OCI-LY7 (cell line): ENCODE measurements around the gene ATP2A2. TPM values are rescaled to one million over a fixed set of nuclear protein-coding genes. Genes with fewer than 3 reads are reported as not detected.

ENCODE experiments used
- BruUV-seq: library from RNA; stranded (reverse); fragments of 400-500 nt; replicated peaks from 2 replicates; lab custom pipeline; 2021; lab: Mats Ljungman, UMichigan
- CTCF ChIA-PET: fragments of 300-600 bp; sonication (Branson Sonifier 250); formaldehyde crosslinking; loops from one replicate; lab custom pipeline; 2022; ENCODE audit warnings: antibody characterized with exemption; ENCODE audit not compliant: unreplicated experiment; lab: Charles Lee
- POLR2A ChIA-PET: fragments of 300-600 bp; sonication (Branson Sonifier 250); formaldehyde crosslinking; loops from one replicate; lab custom pipeline; 2022; ENCODE audit warnings: antibody characterized with exemption; lab: Charles Lee
- DNase-seq: peaks from one replicate; pipeline ENCODE4 v3.0.0-alpha.2; 2015; ENCODE audit warnings: low spot score
- H2AFZ ChIP-seq: fragments of 200-600 bp; sonication (generic), shearing (Covaris generic); 2 replicates; pipeline ENCODE4 v1.6.1; 2014; ENCODE audit warnings: mild to moderate bottlenecking, antibody characterized with exemption, low read length, moderate library complexity
- H3K27ac ChIP-seq: fragments of 200-600 bp; sonication (generic); 2 replicates; pipeline ENCODE4 v1.5.1; 2014; ENCODE audit warnings: mixed run types, low read depth, mild to moderate bottlenecking, moderate library complexity, low read length, inconsistent platforms; ENCODE audit not compliant: poor library complexity, severe bottlenecking
- H3K36me3 ChIP-seq: fragments of 200-600 bp; sonication (generic); 2 replicates; pipeline ENCODE4 v1.6.1; 2014; ENCODE audit warnings: mild to moderate bottlenecking, antibody characterized with exemption, low read length, moderate library complexity, mixed read lengths; ENCODE audit not compliant: insufficient read depth
- H3K4me1 ChIP-seq: fragments of 200-600 bp; sonication (generic); 2 replicates; pipeline ENCODE4 v1.5.1; 2014; ENCODE audit warnings: mild to moderate bottlenecking, low read length; ENCODE audit not compliant: insufficient read depth, poor library complexity, severe bottlenecking
- H3K4me2 ChIP-seq: fragments of 200-600 bp; sonication (generic); 2 replicates; pipeline ENCODE4 v1.6.1; 2014; ENCODE audit warnings: mild to moderate bottlenecking, low read length
- H3K4me3 ChIP-seq: fragments of 200-600 bp; sonication (generic); 2 replicates; pipeline ENCODE4 v1.5.1; 2014; ENCODE audit warnings: mild to moderate bottlenecking, low read depth, low read length; ENCODE audit not compliant: poor library complexity, severe bottlenecking
- H3K79me2 ChIP-seq: fragments of 200-600 bp; sonication (generic); 2 replicates; pipeline ENCODE4 v1.6.1; 2016; ENCODE audit warnings: low read depth, mild to moderate bottlenecking, low read length, moderate library complexity, mixed read lengths; ENCODE audit not compliant: insufficient read depth
- H3K9me2 ChIP-seq: fragments of 200-600 bp; sonication (generic); 2 replicates; pipeline ENCODE4 v1.6.1; 2016; ENCODE audit warnings: mild to moderate bottlenecking, low read length, mixed read lengths; ENCODE audit not compliant: insufficient read depth
- H3K9me3 ChIP-seq: fragments of 200-600 bp; sonication (generic); 2 replicates; pipeline ENCODE4 v1.6.1; 2014; ENCODE audit warnings: mild to moderate bottlenecking, mixed run types, low read length, mixed read lengths
- H4K20me1 ChIP-seq: fragments of 200-600 bp; sonication (generic); 2 replicates; pipeline ENCODE4 v1.6.1; 2014; ENCODE audit warnings: mild to moderate bottlenecking, antibody characterized with exemption, low read length, moderate library complexity, mixed read lengths; ENCODE audit not compliant: insufficient read depth
- EZH2phosphoT487 ChIP-seq: fragments of 200-600 bp; sonication (generic); IDR thresholded peaks from 2 replicates; pipeline ENCODE4 v1.6.1; 2018; ENCODE audit warnings: low read depth, borderline replicate concordance, mild to moderate bottlenecking, mixed run types, antibody characterized with exemption, low read length, moderate library complexity, mixed read lengths
- intact Hi-C: fragments of 100-400 bp; cut with micrococcal nuclease; formaldehyde crosslinking; loops from one replicate; pipeline ENCODE4 v1.10.0; 2022; ENCODE audit not compliant: unreplicated experiment
- total RNA-seq, 2 experiments: library from RNA; depleted of rRNA in 1 of 2; stranded (reverse); fragments of >200 nt in 1 of 2; shearing (Covaris generic) in 1 of 2; gene quantifications; 2 replicates each; pipeline ENCODE4 v1.2.3, GENCODE V29; 2014 to 2022
- TF ChIP-seq, protein P1 (sequence below): fragments of 200-600 bp; sonication (generic); conservative IDR thresholded peaks from 2 replicates; pipeline ENCODE4 v1.5.1; 2014; ENCODE audit warnings: mild to moderate bottlenecking, antibody characterized with exemption, low read length, moderate library complexity, mixed read lengths

ATP2A2 gene
- total RNA-seq, 2 experiments from 2014 or later, result 93.5 to 178 TPM

DNA sequence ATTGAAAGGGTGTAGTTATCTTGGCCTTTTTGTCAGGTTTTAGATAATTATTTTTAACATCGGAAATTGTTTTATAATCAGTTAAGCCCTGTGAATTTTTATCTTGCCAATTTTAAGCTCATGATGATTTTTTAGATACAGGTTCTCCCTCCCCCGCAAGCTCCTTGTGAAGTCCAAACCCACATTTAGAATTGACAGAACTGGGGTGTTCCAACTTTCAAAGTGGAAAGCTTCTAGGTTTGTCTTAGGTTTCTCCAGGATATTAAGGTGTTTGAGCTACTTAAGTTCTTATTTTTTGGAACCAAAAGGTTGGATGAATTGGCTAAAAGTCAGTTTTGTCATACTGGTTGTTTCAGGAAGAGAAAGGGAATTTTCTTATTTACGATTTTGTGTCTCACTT is 49.1 kb downstream of the ATP2A2 start:
- TF ChIP-seq EZH2phosphoT487, result no peak
- TF ChIP-seq, protein P1, sequence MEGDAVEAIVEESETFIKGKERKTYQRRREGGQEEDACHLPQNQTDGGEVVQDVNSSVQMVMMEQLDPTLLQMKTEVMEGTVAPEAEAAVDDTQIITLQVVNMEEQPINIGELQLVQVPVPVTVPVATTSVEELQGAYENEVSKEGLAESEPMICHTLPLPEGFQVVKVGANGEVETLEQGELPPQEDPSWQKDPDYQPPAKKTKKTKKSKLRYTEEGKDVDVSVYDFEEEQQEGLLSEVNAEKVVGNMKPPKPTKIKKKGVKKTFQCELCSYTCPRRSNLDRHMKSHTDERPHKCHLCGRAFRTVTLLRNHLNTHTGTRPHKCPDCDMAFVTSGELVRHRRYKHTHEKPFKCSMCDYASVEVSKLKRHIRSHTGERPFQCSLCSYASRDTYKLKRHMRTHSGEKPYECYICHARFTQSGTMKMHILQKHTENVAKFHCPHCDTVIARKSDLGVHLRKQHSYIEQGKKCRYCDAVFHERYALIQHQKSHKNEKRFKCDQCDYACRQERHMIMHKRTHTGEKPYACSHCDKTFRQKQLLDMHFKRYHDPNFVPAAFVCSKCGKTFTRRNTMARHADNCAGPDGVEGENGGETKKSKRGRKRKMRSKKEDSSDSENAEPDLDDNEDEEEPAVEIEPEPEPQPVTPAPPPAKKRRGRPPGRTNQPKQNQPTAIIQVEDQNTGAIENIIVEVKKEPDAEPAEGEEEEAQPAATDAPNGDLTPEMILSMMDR, result no peak
- Histone ChIP-seq H3K4me2 (no peak overlapping the region), H4K20me1 (peaks cover 16% of the 10 kb centered on the region; the same call in 1 of the 2 replicates), H3K36me3 (peaks cover 98% of the 10 kb centered on the region), H3K9me3 (no peaks in the 10 kb centered on the region), H3K27ac (no peak overlapping the region), H3K4me1 (no peaks in the 10 kb centered on the region), H3K79me2 (peaks cover 57% of the 10 kb centered on the region), H3K4me3 (no peak overlapping the region), H2AFZ (no peak overlapping the region), H3K9me2 (no peaks in the 10 kb centered on the region)
- no TSS peak for BruUV-seq
- CTCF ChIA-PET, result no interaction called here
- no peak for DNase-seq
- POLR2A ChIA-PET, result interaction anchor here (0.5 to 4.6 kb wide), 4 partner anchors 9 to 17 kb away, joined by 3 to 23 read pairs (median 4); no protein-coding TSS in a partner anchor
- intact Hi-C loops, result no loop called here

DNA sequence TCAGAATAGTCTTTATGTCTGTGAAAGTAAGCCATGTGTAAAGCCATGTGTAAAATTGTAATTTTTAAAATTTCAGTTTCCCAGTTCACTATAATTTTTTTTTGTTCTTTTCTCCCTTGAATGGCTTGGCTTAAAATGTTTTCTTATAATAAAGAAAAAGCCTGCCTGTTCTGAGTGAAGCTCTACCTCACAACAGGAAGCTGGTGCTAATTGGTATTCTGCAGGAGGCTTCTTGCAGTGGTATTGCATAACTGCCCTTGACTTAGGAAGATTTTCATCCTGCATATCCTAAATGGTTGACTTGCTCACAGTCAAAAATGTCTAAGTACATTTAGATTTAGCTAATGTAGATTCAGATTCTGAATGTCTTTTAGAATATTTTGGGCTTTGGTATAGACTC is 49.5 kb downstream of the ATP2A2 start:
- no peaks in the 10 kb centered on the region for H3K4me1 ChIP-seq
- no peaks in the 10 kb centered on the region for H3K9me3 ChIP-seq
- no peak overlapping the region for H3K4me3 ChIP-seq
- ChIA-PET POLR2A (interaction anchor here (0.5 to 4.6 kb wide), 4 partner anchors 10 to 18 kb away, joined by 3 to 23 read pairs (median 4); no protein-coding TSS in a partner anchor), CTCF (no interaction called here)
- intact Hi-C loops, result no loop called here
- peaks cover 16% of the 10 kb centered on the region; the same call in 1 of the 2 replicates for H4K20me1 ChIP-seq
- peaks cover 98% of the 10 kb centered on the region for H3K36me3 ChIP-seq
- no peak overlapping the region for H3K27ac ChIP-seq
- H3K9me2 ChIP-seq, result no peaks in the 10 kb centered on the region
- DNase-seq, result no peak
- TF ChIP-seq EZH2phosphoT487, result no peak
- TF ChIP-seq, protein P1, result no peak
- H2AFZ ChIP-seq, result no peak overlapping the region
- peaks cover 55% of the 10 kb centered on the region for H3K79me2 ChIP-seq
- BruUV-seq, result TSS peak; percentile 7
- no peak overlapping the region for H3K4me2 ChIP-seq

DNA sequence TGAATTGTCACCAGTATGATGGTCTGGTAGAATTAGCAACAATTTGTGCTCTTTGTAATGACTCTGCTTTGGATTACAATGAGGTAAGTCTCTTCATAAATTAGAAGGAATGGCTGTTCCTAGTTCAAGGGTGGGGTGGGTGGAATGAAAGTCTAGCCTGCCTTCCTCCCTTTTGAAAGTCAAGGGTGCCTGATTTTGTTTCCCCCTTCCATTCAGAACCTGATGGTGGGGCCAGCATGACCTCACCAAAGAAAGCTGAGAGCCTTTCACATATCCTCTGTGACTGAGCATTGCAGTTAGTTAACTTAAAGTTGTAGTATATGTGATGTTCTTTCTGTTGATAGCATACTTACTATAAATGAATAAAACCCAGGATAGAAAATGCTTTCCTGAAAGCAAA is 52.2 kb downstream of the ATP2A2 start:
- Histone ChIP-seq H3K9me3 (no peaks in the 10 kb centered on the region), H3K79me2 (peaks cover 41% of the 10 kb centered on the region), H3K4me1 (no peaks in the 10 kb centered on the region), H2AFZ (no peak overlapping the region), H3K4me2 (no peak overlapping the region), H3K9me2 (no peaks in the 10 kb centered on the region), H4K20me1 (peaks cover 16% of the 10 kb centered on the region; the same call in 1 of the 2 replicates), H3K27ac (no peak overlapping the region), H3K4me3 (no peak overlapping the region), H3K36me3 (peaks cover 98% of the 10 kb centered on the region)
- no peak for DNase-seq
- ChIA-PET POLR2A (interaction anchor here (4.6 kb wide), 1 partner anchor 12 kb away, joined by 23 read pairs; no protein-coding TSS in a partner anchor), CTCF (no interaction called here)
- BruUV-seq, result no TSS peak
- intact Hi-C loops, result no loop called here
- TF ChIP-seq, protein P1, result no peak
- no peak for TF ChIP-seq EZH2phosphoT487
